A673 (cell line): ENCODE data around the gene DENND6B. TPM values are rescaled to one million over a fixed set of nuclear protein-coding genes. Genes with fewer than 3 reads are reported as not detected.

Source experiments
- BruUV-seq: library from RNA; stranded (reverse); fragments of 400-500 nt; replicated peaks from 2 replicates; lab custom pipeline; 2021; lab: Mats Ljungman, UMichigan
- CTCF ChIA-PET: fragments of 300-600 bp; sonication (Branson Sonifier 250); formaldehyde crosslinking; loops from one replicate; lab custom pipeline; 2022; ENCODE audit warnings: antibody characterized with exemption; lab: Charles Lee
- POLR2A ChIA-PET: fragments of 300-600 bp; sonication (Branson Sonifier 250); formaldehyde crosslinking; loops from one replicate; lab custom pipeline; 2022; ENCODE audit warnings: antibody characterized with exemption; ENCODE audit not compliant: low non-redundant PET; lab: Charles Lee
- DNase-seq: peaks from one replicate; pipeline ENCODE4 v3.0.0-alpha.2; 2015; ENCODE audit warnings: low spot score
- H3K27ac ChIP-seq: fragments of 200-600 bp; sonication (generic); 2 replicates; pipeline ENCODE4 v1.5.1; 2016; ENCODE audit warnings: mixed run types, low read depth, mild to moderate bottlenecking, mixed read lengths, antibody characterized with exemption, low read length; ENCODE audit not compliant: poor library complexity, severe bottlenecking
- H3K27me3 ChIP-seq: fragments of 200-600 bp; sonication (generic); replicated peaks from 2 replicates; pipeline ENCODE4 v1.6.1; 2017; ENCODE audit warnings: mixed run types, low read depth, mild to moderate bottlenecking, mixed read lengths, antibody characterized with exemption, low read length; ENCODE audit not compliant: insufficient read depth, poor library complexity
- H3K36me3 ChIP-seq: fragments of 200-600 bp; sonication (generic); 2 replicates; pipeline ENCODE4 v1.6.1; 2016; ENCODE audit warnings: mixed run types, mild to moderate bottlenecking, mixed read lengths, antibody characterized with exemption, low read length; ENCODE audit not compliant: insufficient read depth, poor library complexity, severe bottlenecking
- H3K4me1 ChIP-seq: fragments of 200-600 bp; sonication (generic); 2 replicates; pipeline ENCODE4 v1.6.1; 2017; ENCODE audit warnings: mixed run types, mild to moderate bottlenecking, mixed read lengths, antibody characterized with exemption, low read length; ENCODE audit not compliant: insufficient read depth, poor library complexity, severe bottlenecking
- H3K4me3 ChIP-seq: fragments of 200-600 bp; sonication (generic); 2 replicates; pipeline ENCODE4 v1.5.1; 2016; ENCODE audit warnings: low read depth, mixed run types, mild to moderate bottlenecking, mixed read lengths, low read length; ENCODE audit not compliant: poor library complexity, severe bottlenecking
- H3K9me3 ChIP-seq: fragments of 200-600 bp; sonication (generic); 2 replicates; pipeline ENCODE4 v1.6.1; 2016; ENCODE audit warnings: mixed run types, low read depth, mild to moderate bottlenecking, mixed read lengths, antibody characterized with exemption, low read length; ENCODE audit not compliant: poor library complexity, severe bottlenecking
- EZH2 ChIP-seq: fragments of 200-600 bp; sonication (generic); IDR thresholded peaks from 2 replicates; pipeline ENCODE4 v1.6.1; 2017; ENCODE audit warnings: borderline replicate concordance, low read depth, mild to moderate bottlenecking, mixed read lengths, antibody characterized with exemption, low read length; ENCODE audit not compliant: poor library complexity, severe bottlenecking
- intact Hi-C: fragments of 100-400 bp; cut with micrococcal nuclease; formaldehyde crosslinking; loops from one replicate; pipeline ENCODE4 v1.10.0; 2022; ENCODE audit not compliant: unreplicated experiment
- total RNA-seq: library from RNA; stranded (reverse); gene quantifications from 2 replicates; pipeline ENCODE4 v1.2.3, GENCODE V29; 2021
- TF ChIP-seq, protein P1 (sequence below): fragments of 300-800, 200-600 bp; sonication (generic); conservative IDR thresholded peaks from 2 replicates; pipeline ENCODE4 v1.5.1; 2017; ENCODE audit warnings: low read depth, mild to moderate bottlenecking, antibody characterized with exemption, low read length, moderate library complexity, mixed read lengths

DENND6B gene
- total RNA-seq, 1 experiment from 2014 or later, result 5.3 TPM

DNA sequence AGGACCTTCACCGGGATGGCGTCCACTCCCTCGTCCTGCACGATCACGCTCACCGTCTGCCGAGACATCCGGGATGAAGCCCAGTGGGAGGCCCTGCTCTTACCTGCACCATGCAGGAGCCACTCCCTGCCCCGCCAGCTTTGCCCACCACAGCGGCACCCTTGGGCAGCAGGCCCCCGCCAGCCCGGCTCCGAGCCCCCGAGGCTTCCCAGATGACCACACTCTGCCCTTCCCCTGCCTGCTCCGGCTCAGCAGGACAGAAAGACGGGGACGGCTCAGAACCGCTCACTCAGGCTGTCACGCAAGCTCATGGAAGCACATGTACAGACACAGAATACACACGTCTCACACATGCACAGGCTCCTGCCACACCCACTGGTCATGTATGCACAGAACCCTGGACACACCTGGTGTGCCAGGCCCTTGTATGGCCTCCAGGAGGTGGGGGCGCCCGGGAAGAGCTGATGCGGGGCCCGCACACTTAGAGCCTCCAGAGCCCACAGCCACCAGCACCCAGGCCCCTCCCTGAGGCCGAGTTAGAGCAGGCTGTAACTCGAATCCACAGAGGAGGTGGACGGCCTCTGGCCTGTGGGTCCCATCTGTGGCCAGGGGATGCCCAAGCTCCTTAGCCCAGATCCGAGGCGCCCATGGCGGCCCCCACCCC lies 47.7 kb downstream of the DENND6B start:
- intact Hi-C loops, result loop anchor here (10.0 kb wide), 1 partner anchor 216 kb away; no protein-coding TSS in a partner anchor
- Histone ChIP-seq H3K4me3 (no peak overlapping the region), H3K27ac (no peak overlapping the region), H3K9me3 (no peaks in the 10 kb centered on the region), H3K4me1 (peaks cover 7% of the 10 kb centered on the region), H3K27me3 (no peaks in the 10 kb centered on the region), H3K36me3 (peaks cover 85% of the 10 kb centered on the region)
- BruUV-seq, result no TSS peak
- CTCF ChIA-PET, result interaction anchor here (0.5 kb wide), 1 partner anchor 110 kb away, joined by 7 read pairs; no protein-coding TSS in a partner anchor
- DNase-seq, result no peak
- no peak for TF ChIP-seq EZH2
- TF ChIP-seq, protein P1, sequence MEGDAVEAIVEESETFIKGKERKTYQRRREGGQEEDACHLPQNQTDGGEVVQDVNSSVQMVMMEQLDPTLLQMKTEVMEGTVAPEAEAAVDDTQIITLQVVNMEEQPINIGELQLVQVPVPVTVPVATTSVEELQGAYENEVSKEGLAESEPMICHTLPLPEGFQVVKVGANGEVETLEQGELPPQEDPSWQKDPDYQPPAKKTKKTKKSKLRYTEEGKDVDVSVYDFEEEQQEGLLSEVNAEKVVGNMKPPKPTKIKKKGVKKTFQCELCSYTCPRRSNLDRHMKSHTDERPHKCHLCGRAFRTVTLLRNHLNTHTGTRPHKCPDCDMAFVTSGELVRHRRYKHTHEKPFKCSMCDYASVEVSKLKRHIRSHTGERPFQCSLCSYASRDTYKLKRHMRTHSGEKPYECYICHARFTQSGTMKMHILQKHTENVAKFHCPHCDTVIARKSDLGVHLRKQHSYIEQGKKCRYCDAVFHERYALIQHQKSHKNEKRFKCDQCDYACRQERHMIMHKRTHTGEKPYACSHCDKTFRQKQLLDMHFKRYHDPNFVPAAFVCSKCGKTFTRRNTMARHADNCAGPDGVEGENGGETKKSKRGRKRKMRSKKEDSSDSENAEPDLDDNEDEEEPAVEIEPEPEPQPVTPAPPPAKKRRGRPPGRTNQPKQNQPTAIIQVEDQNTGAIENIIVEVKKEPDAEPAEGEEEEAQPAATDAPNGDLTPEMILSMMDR, result no peak
- POLR2A ChIA-PET, result no interaction called here

DNA sequence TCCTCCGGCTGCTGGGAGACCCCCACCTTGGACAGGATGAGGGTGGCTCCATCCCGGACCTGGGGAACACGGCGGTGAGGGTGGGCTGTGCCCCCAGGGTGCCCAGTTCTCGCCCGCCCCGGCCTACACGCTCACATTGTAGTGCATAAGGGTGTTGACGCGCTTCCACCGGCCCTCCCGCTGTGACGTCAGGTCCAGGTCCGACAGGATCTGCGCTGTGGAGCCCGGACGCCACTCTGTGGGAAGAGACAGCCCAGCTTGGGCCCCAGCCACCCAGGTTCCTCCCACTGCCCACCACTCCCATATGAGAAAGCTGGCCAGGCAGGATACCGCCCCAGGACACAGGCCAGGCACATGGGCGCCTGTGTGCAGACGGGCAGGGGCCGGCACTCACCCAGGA lies 48.4 kb downstream of the DENND6B start:
- intact Hi-C loops, result loop anchor here (10.0 kb wide), 1 partner anchor 216 kb away; no protein-coding TSS in a partner anchor
- BruUV-seq, result no TSS peak
- Histone ChIP-seq H3K36me3 (peaks cover 82% of the 10 kb centered on the region), H3K4me1 (peaks cover 7% of the 10 kb centered on the region), H3K27me3 (no peaks in the 10 kb centered on the region), H3K27ac (no peak overlapping the region), H3K4me3 (no peak overlapping the region), H3K9me3 (no peaks in the 10 kb centered on the region)
- CTCF ChIA-PET, result no interaction called here
- DNase-seq, result no peak
- TF ChIP-seq EZH2, result no peak
- TF ChIP-seq, protein P1, result no peak
- POLR2A ChIA-PET, result no interaction called here

DNA sequence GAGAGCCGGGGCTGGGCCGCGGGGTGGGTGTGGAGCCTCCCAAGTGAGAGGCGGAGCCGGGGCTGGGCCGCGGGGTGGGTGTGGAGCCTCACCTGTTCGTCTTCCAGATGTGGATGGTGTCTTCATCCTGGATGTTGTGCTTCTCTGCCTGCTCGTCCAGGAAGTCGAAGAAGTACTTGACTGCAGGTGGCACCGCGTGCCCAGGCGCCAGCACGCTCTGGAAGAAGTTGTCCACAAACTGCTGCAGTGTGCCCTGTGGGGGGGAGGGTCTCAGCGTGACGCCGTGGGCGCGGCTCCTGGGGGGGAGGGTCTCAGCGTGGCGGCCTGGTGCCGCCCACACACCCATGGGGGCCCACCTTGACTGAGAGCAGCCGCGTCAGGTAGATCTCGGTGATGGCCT lies 49.1 kb downstream of the DENND6B start:
- Histone ChIP-seq H3K4me1 (peaks cover 7% of the 10 kb centered on the region), H3K9me3 (no peaks in the 10 kb centered on the region), H3K4me3 (no peak overlapping the region), H3K27me3 (no peaks in the 10 kb centered on the region), H3K27ac (no peak overlapping the region), H3K36me3 (peaks cover 77% of the 10 kb centered on the region)
- TF ChIP-seq, protein P1, result no peak
- no peak for TF ChIP-seq EZH2
- CTCF ChIA-PET, result no interaction called here
- DNase-seq, result no peak
- POLR2A ChIA-PET, result no interaction called here
- BruUV-seq, result no TSS peak
- intact Hi-C loops, result loop anchor here (2.0 to 10.0 kb wide), 2 partner anchors 49 to 217 kb away; partner anchors contain the start of gene DENND6B
